OCI-LY3 (cell line): Measurements from ENCODE around the gene TAF1B.

Source experiments
- H2AFZ ChIP-seq: fragments of 200-600, 300-600 bp; shearing (Covaris generic); 2 replicates; pipeline ENCODE4 v1.6.0; 2014; ENCODE audit warnings: antibody characterized with exemption, low read depth, low read length
- H3K27ac ChIP-seq: fragments of 200-600, 300-600 bp; sonication (generic); 2 replicates; pipeline ENCODE4 v1.5.1; 2014; ENCODE audit warnings: mild to moderate bottlenecking, low read length, moderate library complexity, mixed read lengths
- H3K27me3 ChIP-seq: fragments of 200-600, 300-600 bp; sonication (generic); 2 replicates; pipeline ENCODE4 v1.6.1; 2014; ENCODE audit warnings: low read depth, low read length, mixed read lengths
- H3K36me3 ChIP-seq: fragments of 200-600, 300-600 bp; sonication (generic); replicated peaks from 2 replicates; pipeline ENCODE3; 2014; ENCODE audit warnings: low read depth, low read length, mixed read lengths
- H3K4me1 ChIP-seq: fragments of 300-600, 200-600 bp; sonication (generic); 2 replicates; pipeline ENCODE4 v1.6.1; 2014; ENCODE audit warnings: low read length, mixed read lengths
- H3K4me2 ChIP-seq: fragments of 200-600, 300-600 bp; sonication (generic); 2 replicates; pipeline ENCODE4 v1.6.1; 2014; ENCODE audit warnings: low read length, mixed read lengths
- H3K4me3 ChIP-seq: fragments of 300-600, 200-600 bp; sonication (generic); 2 replicates; pipeline ENCODE4 v1.5.1; 2014; ENCODE audit warnings: antibody characterized with exemption, mild to moderate bottlenecking, low read length, moderate library complexity
- H3K79me2 ChIP-seq: fragments of 300-600, 200-600 bp; shearing (Covaris generic); 2 replicates; pipeline ENCODE4 v1.6.1; 2014; ENCODE audit warnings: mild to moderate bottlenecking, low read length, mixed read lengths
- H3K9ac ChIP-seq: fragments of 300-600, 200-600 bp; shearing (Covaris generic); 2 replicates; pipeline ENCODE4 v1.6.0; 2014; ENCODE audit warnings: mild to moderate bottlenecking, low read length, moderate library complexity
- H3K9me3 ChIP-seq: fragments of 200-600, 300-600 bp; shearing (Covaris generic); 2 replicates; pipeline ENCODE4 v1.6.1; 2014; ENCODE audit warnings: low read length, mixed read lengths; ENCODE audit not compliant: insufficient read depth
- H4K20me1 ChIP-seq: fragments of 200-600, 300-600 bp; sonication (generic); 2 replicates; pipeline ENCODE4 v1.6.1; 2016; ENCODE audit warnings: low read length, mixed read lengths; ENCODE audit not compliant: insufficient read depth
- EZH2phosphoT487 ChIP-seq: fragments of 200-600 bp; shearing (Covaris generic); IDR thresholded peaks from 2 replicates; pipeline ENCODE4 v1.6.1; 2018; ENCODE audit warnings: antibody characterized with exemption, mixed run types, low read depth
- TF ChIP-seq, protein P1 (sequence below): fragments of 200-600, 300-600 bp; sonication (generic); IDR thresholded peaks from 2 replicates; pipeline ENCODE4 v1.5.1; 2014; ENCODE audit warnings: antibody characterized with exemption, low read length, low read depth

Gene TAF1B

DNA sequence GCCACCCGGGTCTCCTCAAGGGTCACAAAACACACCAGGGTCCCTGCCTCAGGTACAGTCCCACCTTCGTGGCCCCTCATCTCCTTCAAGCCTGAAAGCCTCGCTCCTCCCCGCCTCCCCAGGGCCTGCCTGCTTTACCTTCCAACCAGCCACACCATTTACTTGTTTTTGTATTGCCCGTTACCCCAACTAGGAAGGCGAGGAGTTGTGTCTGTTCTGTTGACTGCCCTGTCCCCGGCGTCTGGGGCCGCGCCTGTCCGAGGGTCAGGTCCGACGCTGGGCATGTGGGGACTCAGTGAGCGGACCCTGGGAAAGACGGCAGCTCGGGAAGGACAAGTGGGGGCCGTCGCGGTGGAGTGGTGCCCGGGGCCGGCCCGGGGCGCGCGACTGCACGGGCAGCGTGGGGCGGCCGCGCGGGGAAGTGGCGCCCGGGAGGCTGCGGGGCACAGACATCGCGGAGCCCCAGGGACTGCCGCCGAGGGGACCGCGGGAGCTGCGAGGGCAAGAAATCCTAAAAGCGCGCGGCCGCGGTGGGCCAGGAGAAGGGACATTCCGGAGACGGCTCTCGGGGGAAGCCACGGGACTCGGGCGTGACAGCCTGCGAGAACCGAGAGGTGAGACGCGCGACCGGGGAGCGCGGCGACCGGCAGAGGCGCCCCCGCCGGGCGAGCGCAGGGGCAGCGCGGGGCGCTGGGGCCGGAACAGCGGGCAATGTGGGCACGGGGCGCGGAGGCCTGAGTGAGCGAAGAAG, 107.4 kb downstream of the TAF1B start:
- Histone ChIP-seq H3K9ac (peak overlapping the region; percentile 51), H4K20me1 (no peaks in the 10 kb centered on the region), H3K36me3 (no peaks in the 10 kb centered on the region), H3K4me3 (peak overlapping the region; percentile 80), H3K79me2 (no peaks in the 10 kb centered on the region), H3K9me3 (no peaks in the 10 kb centered on the region), H3K4me2 (peak overlapping the region; percentile 66), H3K4me1 (peaks cover 4% of the 10 kb centered on the region; the same call in 1 of the 2 replicates), H3K27me3 (peaks cover 28% of the 10 kb centered on the region), H3K27ac (no peak overlapping the region), H2AFZ (peak overlapping the region; percentile 34; the same call in 1 of the 2 replicates)
- TF ChIP-seq, protein P1, sequence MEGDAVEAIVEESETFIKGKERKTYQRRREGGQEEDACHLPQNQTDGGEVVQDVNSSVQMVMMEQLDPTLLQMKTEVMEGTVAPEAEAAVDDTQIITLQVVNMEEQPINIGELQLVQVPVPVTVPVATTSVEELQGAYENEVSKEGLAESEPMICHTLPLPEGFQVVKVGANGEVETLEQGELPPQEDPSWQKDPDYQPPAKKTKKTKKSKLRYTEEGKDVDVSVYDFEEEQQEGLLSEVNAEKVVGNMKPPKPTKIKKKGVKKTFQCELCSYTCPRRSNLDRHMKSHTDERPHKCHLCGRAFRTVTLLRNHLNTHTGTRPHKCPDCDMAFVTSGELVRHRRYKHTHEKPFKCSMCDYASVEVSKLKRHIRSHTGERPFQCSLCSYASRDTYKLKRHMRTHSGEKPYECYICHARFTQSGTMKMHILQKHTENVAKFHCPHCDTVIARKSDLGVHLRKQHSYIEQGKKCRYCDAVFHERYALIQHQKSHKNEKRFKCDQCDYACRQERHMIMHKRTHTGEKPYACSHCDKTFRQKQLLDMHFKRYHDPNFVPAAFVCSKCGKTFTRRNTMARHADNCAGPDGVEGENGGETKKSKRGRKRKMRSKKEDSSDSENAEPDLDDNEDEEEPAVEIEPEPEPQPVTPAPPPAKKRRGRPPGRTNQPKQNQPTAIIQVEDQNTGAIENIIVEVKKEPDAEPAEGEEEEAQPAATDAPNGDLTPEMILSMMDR = peak; percentile 25; the same call in 1 of the 2 replicates
- no peak for TF ChIP-seq EZH2phosphoT487

DNA sequence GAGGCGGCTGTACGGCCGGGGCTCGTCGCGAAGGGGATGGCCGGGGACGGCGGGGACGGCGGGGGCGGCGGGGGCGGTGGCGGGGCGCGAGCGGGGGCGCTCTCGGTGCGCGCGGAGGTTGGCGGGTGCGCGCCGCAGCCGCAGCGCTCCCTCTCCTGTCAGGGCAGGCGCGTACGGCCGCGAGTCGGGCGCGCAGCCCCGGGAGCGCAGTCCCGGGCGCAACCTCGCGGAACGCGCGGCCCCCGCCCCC, 107.9 kb downstream of the TAF1B start:
- no peaks in the 10 kb centered on the region for H3K36me3 ChIP-seq
- H3K27me3 ChIP-seq = peaks cover 23% of the 10 kb centered on the region
- no peaks in the 10 kb centered on the region for H3K9me3 ChIP-seq
- H3K4me3 ChIP-seq = peak overlapping the region; percentile 80
- no peaks in the 10 kb centered on the region for H4K20me1 ChIP-seq
- peak overlapping the region; percentile 51 for H3K9ac ChIP-seq
- H2AFZ ChIP-seq = 0 out of 2 replicates have a peak overlapping the region, but pooled peaks have one; percentile 34
- TF ChIP-seq EZH2phosphoT487 = no peak
- TF ChIP-seq, protein P1 = no peak
- H3K4me1 ChIP-seq = peaks cover 4% of the 10 kb centered on the region; the same call in 1 of the 2 replicates
- no peaks in the 10 kb centered on the region for H3K79me2 ChIP-seq
- no peak overlapping the region for H3K27ac ChIP-seq
- H3K4me2 ChIP-seq = peak overlapping the region; percentile 66

DNA sequence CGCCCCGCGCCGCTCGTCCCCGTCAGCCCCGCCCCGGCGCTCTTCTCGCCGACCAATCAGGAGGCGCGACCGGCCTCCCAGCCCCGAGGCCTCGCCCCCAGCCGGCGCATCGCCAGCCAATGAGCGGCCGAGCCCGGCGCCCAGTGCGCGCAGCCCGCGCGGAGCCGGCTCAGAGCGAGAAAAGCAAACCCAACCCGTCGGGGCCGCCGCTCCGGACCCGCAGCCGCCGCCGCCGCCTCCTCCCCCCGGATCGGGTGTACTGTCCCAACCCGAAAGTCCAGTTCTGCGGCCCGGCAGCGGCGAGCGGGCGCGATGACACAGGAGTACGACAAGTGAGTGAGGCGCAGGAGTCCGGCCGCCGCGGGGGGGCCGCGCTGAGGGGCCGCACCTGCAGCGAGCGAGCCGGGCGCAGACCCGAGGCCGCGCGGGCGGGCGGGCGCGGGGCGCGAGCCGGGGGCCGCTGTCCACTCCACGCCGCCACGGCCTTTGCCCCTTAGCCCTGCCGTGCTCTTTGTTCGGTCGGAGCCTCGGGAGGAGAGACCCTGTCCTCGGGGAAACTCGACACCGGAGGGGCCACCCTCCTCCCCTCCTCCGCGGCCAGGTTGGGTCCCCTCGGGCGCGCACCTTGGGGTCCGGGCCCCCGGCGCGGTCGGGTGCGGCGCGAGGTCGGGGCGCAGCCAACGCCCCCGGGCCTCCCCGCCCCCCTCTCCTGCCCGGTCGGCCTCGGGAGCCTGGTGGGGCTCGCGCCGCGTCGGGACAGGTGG, 108.4 kb downstream of the TAF1B start, which contains the start of gene GRHL1:
Gene GRHL1, plus strand, starts transcription at position 172 of the 764 bp plus-strand sequence. Its CDS starts 141 bp downstream, at position 313.
- Histone ChIP-seq H3K4me3 (peak within 1 kb of the TSS; percentile 92), H3K9me3 (no peaks in the 10 kb centered on the region), H3K27ac (no peak within 1 kb of the TSS), H4K20me1 (no peaks in the 10 kb centered on the region), H3K9ac (peak within 1 kb of the TSS; percentile 53), H3K27me3 (peaks cover 20% of the 10 kb centered on the region; the same call in 1 of the 2 replicates), H2AFZ (peak within 1 kb of the TSS; percentile 34), H3K4me1 (peaks cover 4% of the 10 kb centered on the region; the same call in 1 of the 2 replicates), H3K36me3 (no peaks in the 10 kb centered on the region), H3K79me2 (no peaks in the 10 kb centered on the region), H3K4me2 (peak within 1 kb of the TSS; percentile 90)
- TF ChIP-seq, protein P1 = no peak
- no peak for TF ChIP-seq EZH2phosphoT487

DNA sequence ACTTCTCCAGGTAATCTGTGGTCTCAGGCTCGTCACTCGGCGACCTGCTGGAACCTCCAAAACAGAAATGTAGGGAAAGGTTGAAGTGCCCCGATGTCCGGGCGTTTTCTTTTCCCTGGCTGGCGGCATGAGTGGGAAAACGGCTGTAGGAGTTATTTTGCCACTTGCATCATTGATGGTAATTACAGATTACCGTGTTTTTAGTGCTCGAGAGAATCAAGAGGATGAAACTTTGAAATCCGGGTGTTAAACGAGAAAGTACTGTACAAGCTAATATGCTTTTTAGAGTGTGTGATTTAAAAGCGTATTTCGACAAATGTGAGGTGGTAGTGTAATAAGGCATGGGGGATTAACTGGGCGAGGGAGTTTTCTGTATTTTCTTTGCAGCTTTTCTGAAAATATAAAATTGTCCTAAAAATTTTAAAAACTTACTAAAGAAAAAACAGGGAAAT, 109.0 kb downstream of the TAF1B start:
- Histone ChIP-seq H3K4me3 (peak overlapping the region; percentile 92), H2AFZ (peak overlapping the region; percentile 11), H3K27ac (no peak overlapping the region), H3K4me2 (peak overlapping the region; percentile 90), H3K9ac (peak overlapping the region; percentile 53), H4K20me1 (no peaks in the 10 kb centered on the region), H3K36me3 (no peaks in the 10 kb centered on the region), H3K9me3 (no peaks in the 10 kb centered on the region), H3K79me2 (no peaks in the 10 kb centered on the region), H3K4me1 (peaks cover 4% of the 10 kb centered on the region; the same call in 1 of the 2 replicates), H3K27me3 (peaks cover 20% of the 10 kb centered on the region; the same call in 1 of the 2 replicates)
- TF ChIP-seq, protein P1 = no peak
- TF ChIP-seq EZH2phosphoT487 = no peak
